Mucosa of stomach (tissue), 1 donor: ENCODE measurements around the gene CTSK.
A peak's percentile ranks its signal among the peaks of the same experiment; 100 is the strongest.
"Not testable (repeated sequence)": the region's sequence is repeated elsewhere in the genome, so short reads cannot be mapped to it uniquely, and the experiment has no call there.

Source experiments
- H3K27me3 ChIP-seq: one replicate; pipeline ENCODE4 v1.7.0; 2013; ENCODE audit warnings: mild to moderate bottlenecking, low read length; ENCODE audit not compliant: control insufficient read depth, insufficient read depth
- H3K36me3 ChIP-seq: one replicate; pipeline ENCODE4 v1.7.0; 2013; ENCODE audit warnings: low read length; ENCODE audit not compliant: control insufficient read depth, insufficient read depth
- H3K4me1 ChIP-seq: one replicate; pipeline ENCODE4 v1.7.0; 2013; ENCODE audit warnings: mild to moderate bottlenecking, low read length; ENCODE audit not compliant: control insufficient read depth, insufficient read depth
- H3K4me3 ChIP-seq: one replicate; pipeline ENCODE4 v1.7.0; 2013; ENCODE audit warnings: low read length
- H3K9ac ChIP-seq: one replicate; pipeline ENCODE4 v1.7.0; 2013; ENCODE audit warnings: mild to moderate bottlenecking, low read length, moderate library complexity
- H3K9me3 ChIP-seq: one replicate; pipeline ENCODE4 v1.7.0; 2013; ENCODE audit warnings: mild to moderate bottlenecking, low read length, moderate library complexity; ENCODE audit not compliant: control insufficient read depth
- donor health status: Pancreatic carcinoma.

CTSK gene

GRCh38 chr1:150775276-150775675 is 32.8 kb downstream of the CTSK start:
- Histone ChIP-seq H3K9me3 (no peaks in the 10 kb centered on the region), H3K4me1 (no peaks in the 10 kb centered on the region), H3K4me3 (no peak overlapping the region), H3K9ac (no peak overlapping the region), H3K27me3 (no peaks in the 10 kb centered on the region), H3K36me3 (no peaks in the 10 kb centered on the region)

GRCh38 chr1:150772326-150772725 is 35.7 kb downstream of the CTSK start:
- Histone ChIP-seq H3K9me3 (no peaks in the 10 kb centered on the region), H3K4me1 (no peaks in the 10 kb centered on the region), H3K36me3 (no peaks in the 10 kb centered on the region), H3K9ac (no peak overlapping the region), H3K4me3 (no peak overlapping the region), H3K27me3 (no peaks in the 10 kb centered on the region)

- H3K36me3 ChIP-seq, H3K27me3 ChIP-seq, H3K9me3 ChIP-seq, H3K9ac ChIP-seq, H3K4me3 ChIP-seq: not testable (repeated sequence)
- peaks cover 13% of the 10 kb centered on the region for H3K4me1 ChIP-seq
Measured at GRCh38 chr1:150767704-150768103, 40.4 kb downstream of the CTSK start.

- Histone ChIP-seq H3K4me3 (peak overlapping the region; percentile 38), H3K4me1 (peaks cover 13% of the 10 kb centered on the region), H3K9ac (peak overlapping the region; percentile 76)
- not testable (repeated sequence) for H3K9me3 ChIP-seq, H3K27me3 ChIP-seq, H3K36me3 ChIP-seq
Measured at GRCh38 chr1:150765977-150766301, 42.1 kb downstream of the CTSK start.

GRCh38 chr1:150765296-150765976 is 42.6 kb downstream of the CTSK start, which contains the start of gene CTSS:
Gene CTSS, minus strand, starts transcription at chr1:150765778. Its CDS starts 1,015 bp downstream, at chr1:150764763.
- no peaks in the 10 kb centered on the region for H3K27me3 ChIP-seq
- peak within 1 kb of the TSS; percentile 76 for H3K9ac ChIP-seq
- H3K36me3 ChIP-seq = no peaks in the 10 kb centered on the region
- peak within 1 kb of the TSS; percentile 38 for H3K4me3 ChIP-seq
- H3K9me3 ChIP-seq = no peaks in the 10 kb centered on the region
- H3K4me1 ChIP-seq = peaks cover 16% of the 10 kb centered on the region

- H3K4me1 ChIP-seq = peaks cover 18% of the 10 kb centered on the region
- peak overlapping the region; percentile 76 for H3K9ac ChIP-seq
- no peaks in the 10 kb centered on the region for H3K27me3 ChIP-seq
- no peaks in the 10 kb centered on the region for H3K36me3 ChIP-seq
- H3K9me3 ChIP-seq = no peaks in the 10 kb centered on the region
- peak overlapping the region; percentile 38 for H3K4me3 ChIP-seq
Measured at GRCh38 chr1:150764617-150765101, 43.4 kb downstream of the CTSK start.

GRCh38 chr1:150763018-150763417 is 45.0 kb downstream of the CTSK start:
- H3K36me3 ChIP-seq = no peaks in the 10 kb centered on the region
- peaks cover 18% of the 10 kb centered on the region for H3K4me1 ChIP-seq
- H3K4me3 ChIP-seq = no peak overlapping the region
- no peak overlapping the region for H3K9ac ChIP-seq
- H3K27me3 ChIP-seq = no peaks in the 10 kb centered on the region
- H3K9me3 ChIP-seq = no peaks in the 10 kb centered on the region

GRCh38 chr1:150762552-150762951 is 45.5 kb downstream of the CTSK start:
- Histone ChIP-seq H3K4me3 (no peak overlapping the region), H3K4me1 (peaks cover 18% of the 10 kb centered on the region), H3K9me3 (no peaks in the 10 kb centered on the region), H3K9ac (no peak overlapping the region), H3K36me3 (no peaks in the 10 kb centered on the region), H3K27me3 (no peaks in the 10 kb centered on the region)

GRCh38 chr1:150761801-150762200 is 46.3 kb downstream of the CTSK start:
- no peak overlapping the region for H3K9ac ChIP-seq
- no peaks in the 10 kb centered on the region for H3K9me3 ChIP-seq
- H3K4me1 ChIP-seq = peaks cover 18% of the 10 kb centered on the region
- no peaks in the 10 kb centered on the region for H3K27me3 ChIP-seq
- no peak overlapping the region for H3K4me3 ChIP-seq
- no peaks in the 10 kb centered on the region for H3K36me3 ChIP-seq

- Histone ChIP-seq H3K36me3 (no peaks in the 10 kb centered on the region), H3K4me3 (no peak overlapping the region), H3K9me3 (no peaks in the 10 kb centered on the region), H3K9ac (no peak overlapping the region), H3K27me3 (no peaks in the 10 kb centered on the region), H3K4me1 (peaks cover 18% of the 10 kb centered on the region)
Measured at GRCh38 chr1:150760013-150760412, 48.0 kb downstream of the CTSK start.

GRCh38 chr1:150753416-150753815 is 54.6 kb downstream of the CTSK start:
- Histone ChIP-seq H3K27me3 (no peaks in the 10 kb centered on the region), H3K9me3 (no peaks in the 10 kb centered on the region), H3K9ac (no peak overlapping the region), H3K36me3 (no peaks in the 10 kb centered on the region), H3K4me1 (no peaks in the 10 kb centered on the region), H3K4me3 (no peak overlapping the region)

- Histone ChIP-seq H3K4me3 (no peak overlapping the region), H3K9ac (no peak overlapping the region), H3K36me3 (no peaks in the 10 kb centered on the region)
Measured at GRCh38 chr1:150751443-150751842, 56.6 kb downstream of the CTSK start.

More at GRCh38 chr1:150751443-150751842, 56.6 kb downstream of the CTSK start:
- Histone ChIP-seq H3K27me3 (no peaks in the 10 kb centered on the region), H3K4me1 (no peaks in the 10 kb centered on the region), H3K9me3 (no peaks in the 10 kb centered on the region)
